K562 (cell line): Measurements from ENCODE around the gene TREX2. TPM values are rescaled to one million over a fixed set of nuclear protein-coding genes. Genes with fewer than 3 reads are reported as not detected.

ENCODE experiments used
- EP300 ChIP-seq: IDR thresholded peaks from 2 replicates; pipeline ENCODE4 v1.6.1; 2012; ENCODE audit warnings: low read length, improper control_type of control experiment
- LEF1 ChIP-seq: fragments of 450-650 bp; IDR thresholded peaks from 2 replicates; pipeline ENCODE4 v1.6.1; 2016; ENCODE audit warnings: mild to moderate bottlenecking
- NCOA1 ChIP-seq: fragments of 450-650 bp; IDR thresholded peaks from 2 replicates; pipeline ENCODE4 v1.6.1; 2016; ENCODE audit warnings: low read depth
- NFATC3 ChIP-seq: fragments of 450-650 bp; IDR thresholded peaks from 2 replicates; pipeline ENCODE4 v1.6.1; 2017; ENCODE audit warnings: mild to moderate bottlenecking
- TRIM25 ChIP-seq: fragments of 450-650 bp; IDR thresholded peaks from 2 replicates; pipeline ENCODE4 v1.7.0; 2016; ENCODE audit warnings: borderline replicate concordance
- YY1 ChIP-seq, 3 experiments: IDR thresholded peaks; 2 replicates each; pipeline ENCODE4 v1.6.1; 2011; ENCODE audit warnings: low read length in 2 of 3, mild to moderate bottlenecking in 2 of 3, moderate library complexity in 2 of 3, borderline replicate concordance in 1 of 3, control low read depth in 1 of 3, low read depth in 1 of 3; ENCODE audit not compliant: insufficient read depth in 3 of 3, insufficient replicate concordance in 2 of 3, control insufficient read depth in 1 of 3, insufficient read length in 1 of 3; ENCODE audit errors: extremely low read depth in 1 of 3
- ZNF696 ChIP-seq: fragments of 250-450 bp; sonication (Bioruptor Pico); conservative IDR thresholded peaks from 2 replicates; pipeline ENCODE4 v1.4.0; 2020; ENCODE audit warnings: mild to moderate bottlenecking, moderate library complexity
- ZNF764 ChIP-seq: fragments of 250-450 bp; sonication (Bioruptor Pico); IDR thresholded peaks from 2 replicates; pipeline ENCODE4 v1.4.0; 2020; ENCODE audit warnings: low read depth, mild to moderate bottlenecking, moderate library complexity
- polyA plus RNA-seq, 8 experiments: library from polyadenylated mRNA; depleted of rRNA in 4 of 8; stranded (reverse) in 5 of 8; unstranded in 3 of 8; fragments of >200 nt; fragmentation: Nextera tagmentation in 2 of 8; fragmentation: Illumina TruSeq in 1 of 8; extraction: Ambion mirVana in 2 of 8; extraction: Trizol in 1 of 8; gene quantifications; 2 replicates each; pipeline versions ENCODE4 v1.2.1 to v1.2.3, GENCODE V29; 2011 to 2014; ENCODE audit warnings: inconsistent platforms in 1 of 8, missing spikeins in 1 of 8
- total RNA-seq, 7 experiments: library from RNA; depleted of rRNA in 6 of 7; stranded (reverse); fragments of >200 nt in 6 of 7; fragmentation: Illumina TruSeq in 2 of 7; extraction: Trizol in 2 of 7; gene quantifications; 2 replicates each; pipeline versions ENCODE4 v1.2.1 to v1.2.3, GENCODE V29; 2011 to 2021; ENCODE audit warnings: low replicate concordance in 1 of 7
- TF ChIP-seq, protein P1 (sequence below): fragments of 450-650 bp; IDR thresholded peaks from 2 replicates; pipeline ENCODE4 v1.6.1; 2016; ENCODE audit warnings: mild to moderate bottlenecking, moderate library complexity
- TF ChIP-seq, protein P2 (sequence below): fragments of 450-650 bp; IDR thresholded peaks from 2 replicates; pipeline ENCODE4 v1.6.1; 2016

TREX2 gene
- total and polyA plus RNA-seq, 9 of the 15 experiments (the other 6 are each of a cell fraction or from before 2014, with no cell fraction given) = 0.07 to 1.5 (median 0.33) TPM; not detected in 2

DNA sequence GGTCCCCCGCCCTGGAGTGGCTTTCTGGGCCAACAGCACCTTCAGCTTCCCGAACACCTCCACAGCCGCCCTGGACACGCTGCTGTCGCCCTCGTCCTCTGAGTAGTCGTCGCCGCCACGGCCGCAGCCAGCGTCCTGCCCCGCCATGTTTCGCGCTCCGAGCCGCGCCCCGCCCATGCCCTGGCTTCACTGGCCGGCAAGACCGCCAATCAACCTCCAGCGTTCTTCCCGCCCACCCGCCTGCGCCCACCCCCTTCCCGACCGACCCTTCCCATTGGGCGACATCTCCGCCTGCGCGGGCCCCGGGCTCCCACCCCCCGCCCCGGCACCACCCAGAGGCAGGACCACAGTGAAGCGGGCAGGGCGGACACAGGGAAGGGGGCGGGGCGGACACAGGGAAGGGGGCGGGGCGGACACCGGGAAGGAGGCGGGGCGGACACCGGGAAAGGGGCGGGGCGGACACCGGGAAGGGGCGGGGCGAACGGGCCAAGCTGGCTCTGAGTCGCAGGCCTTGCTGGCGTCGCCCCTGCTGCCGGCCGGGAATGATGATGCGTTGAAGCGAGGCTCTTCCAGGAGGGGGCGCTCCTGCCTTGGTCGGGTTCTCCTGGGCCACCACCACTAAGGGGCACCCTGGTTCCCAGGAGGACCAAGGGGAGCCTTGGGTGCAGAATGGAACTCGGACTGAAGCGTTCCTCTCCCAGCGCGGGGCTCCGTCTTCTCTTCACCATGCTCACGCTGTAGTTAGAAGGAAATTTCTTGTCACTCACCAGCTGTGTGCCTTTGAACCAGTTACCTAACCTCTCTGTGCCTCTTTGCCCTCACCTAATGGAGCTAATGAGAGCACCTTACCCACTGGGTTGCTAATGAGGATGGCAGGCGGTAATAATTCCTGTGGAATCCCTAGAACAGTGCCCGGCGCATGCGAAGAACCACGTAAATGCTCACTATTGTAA lies 24.8 kb upstream of the TREX2 start, which contains the start of gene HAUS7 (continued):
- TF ChIP-seq YY1 (IDR thresholded peaks at IDR 0.05; ENCODE audit: borderline replicate concordance in 1 of 3, control insufficient read depth in 1 of 3, extremely low read depth in 1 of 3, insufficient read depth in 3 of 3, insufficient read length in 1 of 3, insufficient replicate concordance in 2 of 3, low read depth in 1 of 3, low read length in 2 of 3) = peak; percentile 43 to 85 (median 80)
- TF ChIP-seq EP300 = no peak
- no peak for TF ChIP-seq ZNF696 (CRISPR knock-in tag)
- TF ChIP-seq LEF1 = no peak
- TF ChIP-seq NFATC3 = no peak
- TF ChIP-seq, protein P1, sequence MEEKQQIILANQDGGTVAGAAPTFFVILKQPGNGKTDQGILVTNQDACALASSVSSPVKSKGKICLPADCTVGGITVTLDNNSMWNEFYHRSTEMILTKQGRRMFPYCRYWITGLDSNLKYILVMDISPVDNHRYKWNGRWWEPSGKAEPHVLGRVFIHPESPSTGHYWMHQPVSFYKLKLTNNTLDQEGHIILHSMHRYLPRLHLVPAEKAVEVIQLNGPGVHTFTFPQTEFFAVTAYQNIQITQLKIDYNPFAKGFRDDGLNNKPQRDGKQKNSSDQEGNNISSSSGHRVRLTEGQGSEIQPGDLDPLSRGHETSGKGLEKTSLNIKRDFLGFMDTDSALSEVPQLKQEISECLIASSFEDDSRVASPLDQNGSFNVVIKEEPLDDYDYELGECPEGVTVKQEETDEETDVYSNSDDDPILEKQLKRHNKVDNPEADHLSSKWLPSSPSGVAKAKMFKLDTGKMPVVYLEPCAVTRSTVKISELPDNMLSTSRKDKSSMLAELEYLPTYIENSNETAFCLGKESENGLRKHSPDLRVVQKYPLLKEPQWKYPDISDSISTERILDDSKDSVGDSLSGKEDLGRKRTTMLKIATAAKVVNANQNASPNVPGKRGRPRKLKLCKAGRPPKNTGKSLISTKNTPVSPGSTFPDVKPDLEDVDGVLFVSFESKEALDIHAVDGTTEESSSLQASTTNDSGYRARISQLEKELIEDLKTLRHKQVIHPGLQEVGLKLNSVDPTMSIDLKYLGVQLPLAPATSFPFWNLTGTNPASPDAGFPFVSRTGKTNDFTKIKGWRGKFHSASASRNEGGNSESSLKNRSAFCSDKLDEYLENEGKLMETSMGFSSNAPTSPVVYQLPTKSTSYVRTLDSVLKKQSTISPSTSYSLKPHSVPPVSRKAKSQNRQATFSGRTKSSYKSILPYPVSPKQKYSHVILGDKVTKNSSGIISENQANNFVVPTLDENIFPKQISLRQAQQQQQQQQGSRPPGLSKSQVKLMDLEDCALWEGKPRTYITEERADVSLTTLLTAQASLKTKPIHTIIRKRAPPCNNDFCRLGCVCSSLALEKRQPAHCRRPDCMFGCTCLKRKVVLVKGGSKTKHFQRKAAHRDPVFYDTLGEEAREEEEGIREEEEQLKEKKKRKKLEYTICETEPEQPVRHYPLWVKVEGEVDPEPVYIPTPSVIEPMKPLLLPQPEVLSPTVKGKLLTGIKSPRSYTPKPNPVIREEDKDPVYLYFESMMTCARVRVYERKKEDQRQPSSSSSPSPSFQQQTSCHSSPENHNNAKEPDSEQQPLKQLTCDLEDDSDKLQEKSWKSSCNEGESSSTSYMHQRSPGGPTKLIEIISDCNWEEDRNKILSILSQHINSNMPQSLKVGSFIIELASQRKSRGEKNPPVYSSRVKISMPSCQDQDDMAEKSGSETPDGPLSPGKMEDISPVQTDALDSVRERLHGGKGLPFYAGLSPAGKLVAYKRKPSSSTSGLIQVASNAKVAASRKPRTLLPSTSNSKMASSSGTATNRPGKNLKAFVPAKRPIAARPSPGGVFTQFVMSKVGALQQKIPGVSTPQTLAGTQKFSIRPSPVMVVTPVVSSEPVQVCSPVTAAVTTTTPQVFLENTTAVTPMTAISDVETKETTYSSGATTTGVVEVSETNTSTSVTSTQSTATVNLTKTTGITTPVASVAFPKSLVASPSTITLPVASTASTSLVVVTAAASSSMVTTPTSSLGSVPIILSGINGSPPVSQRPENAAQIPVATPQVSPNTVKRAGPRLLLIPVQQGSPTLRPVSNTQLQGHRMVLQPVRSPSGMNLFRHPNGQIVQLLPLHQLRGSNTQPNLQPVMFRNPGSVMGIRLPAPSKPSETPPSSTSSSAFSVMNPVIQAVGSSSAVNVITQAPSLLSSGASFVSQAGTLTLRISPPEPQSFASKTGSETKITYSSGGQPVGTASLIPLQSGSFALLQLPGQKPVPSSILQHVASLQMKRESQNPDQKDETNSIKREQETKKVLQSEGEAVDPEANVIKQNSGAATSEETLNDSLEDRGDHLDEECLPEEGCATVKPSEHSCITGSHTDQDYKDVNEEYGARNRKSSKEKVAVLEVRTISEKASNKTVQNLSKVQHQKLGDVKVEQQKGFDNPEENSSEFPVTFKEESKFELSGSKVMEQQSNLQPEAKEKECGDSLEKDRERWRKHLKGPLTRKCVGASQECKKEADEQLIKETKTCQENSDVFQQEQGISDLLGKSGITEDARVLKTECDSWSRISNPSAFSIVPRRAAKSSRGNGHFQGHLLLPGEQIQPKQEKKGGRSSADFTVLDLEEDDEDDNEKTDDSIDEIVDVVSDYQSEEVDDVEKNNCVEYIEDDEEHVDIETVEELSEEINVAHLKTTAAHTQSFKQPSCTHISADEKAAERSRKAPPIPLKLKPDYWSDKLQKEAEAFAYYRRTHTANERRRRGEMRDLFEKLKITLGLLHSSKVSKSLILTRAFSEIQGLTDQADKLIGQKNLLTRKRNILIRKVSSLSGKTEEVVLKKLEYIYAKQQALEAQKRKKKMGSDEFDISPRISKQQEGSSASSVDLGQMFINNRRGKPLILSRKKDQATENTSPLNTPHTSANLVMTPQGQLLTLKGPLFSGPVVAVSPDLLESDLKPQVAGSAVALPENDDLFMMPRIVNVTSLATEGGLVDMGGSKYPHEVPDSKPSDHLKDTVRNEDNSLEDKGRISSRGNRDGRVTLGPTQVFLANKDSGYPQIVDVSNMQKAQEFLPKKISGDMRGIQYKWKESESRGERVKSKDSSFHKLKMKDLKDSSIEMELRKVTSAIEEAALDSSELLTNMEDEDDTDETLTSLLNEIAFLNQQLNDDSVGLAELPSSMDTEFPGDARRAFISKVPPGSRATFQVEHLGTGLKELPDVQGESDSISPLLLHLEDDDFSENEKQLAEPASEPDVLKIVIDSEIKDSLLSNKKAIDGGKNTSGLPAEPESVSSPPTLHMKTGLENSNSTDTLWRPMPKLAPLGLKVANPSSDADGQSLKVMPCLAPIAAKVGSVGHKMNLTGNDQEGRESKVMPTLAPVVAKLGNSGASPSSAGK = 0 out of 2 replicates have a peak, but pooled peaks have one; percentile 53
- TF ChIP-seq, protein P2, sequence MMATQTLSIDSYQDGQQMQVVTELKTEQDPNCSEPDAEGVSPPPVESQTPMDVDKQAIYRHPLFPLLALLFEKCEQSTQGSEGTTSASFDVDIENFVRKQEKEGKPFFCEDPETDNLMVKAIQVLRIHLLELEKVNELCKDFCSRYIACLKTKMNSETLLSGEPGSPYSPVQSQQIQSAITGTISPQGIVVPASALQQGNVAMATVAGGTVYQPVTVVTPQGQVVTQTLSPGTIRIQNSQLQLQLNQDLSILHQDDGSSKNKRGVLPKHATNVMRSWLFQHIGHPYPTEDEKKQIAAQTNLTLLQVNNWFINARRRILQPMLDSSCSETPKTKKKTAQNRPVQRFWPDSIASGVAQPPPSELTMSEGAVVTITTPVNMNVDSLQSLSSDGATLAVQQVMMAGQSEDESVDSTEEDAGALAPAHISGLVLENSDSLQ = peak; percentile 98
- no peak for TF ChIP-seq ZNF764
- no peak for TF ChIP-seq TRIM25
- no peak for TF ChIP-seq NCOA1
